Stomach smooth muscle (tissue), 2 donors: ENCODE data around the gene PAEP.

Source experiments
- H3K27ac ChIP-seq: one replicate; pipeline ENCODE4 v1.7.0; 2013; ENCODE audit warnings: mild to moderate bottlenecking, low read length, inconsistent platforms
- H3K27me3 ChIP-seq, 2 donors: one replicate each; pipeline ENCODE4 v1.7.0; 2013; ENCODE audit warnings: low read length in 2 of 2; ENCODE audit not compliant: insufficient read depth in 2 of 2, control insufficient read depth in 1 of 2
- H3K36me3 ChIP-seq, 2 donors: one replicate each; pipeline ENCODE4 v1.7.0; 2013; ENCODE audit warnings: low read length in 2 of 2; ENCODE audit not compliant: control insufficient read depth in 2 of 2, insufficient read depth in 2 of 2
- H3K4me1 ChIP-seq: one replicate; pipeline ENCODE4 v1.7.0; 2013; ENCODE audit warnings: low read length; ENCODE audit not compliant: control insufficient read depth, insufficient read depth
- H3K4me3 ChIP-seq, 2 donors: one replicate each; pipeline ENCODE4 v1.7.0; 2013; ENCODE audit warnings: low read length in 2 of 2
- H3K9ac ChIP-seq, 2 donors: one replicate each; pipeline ENCODE4 v1.7.0; 2013; ENCODE audit warnings: low read length in 2 of 2, mild to moderate bottlenecking in 1 of 2
- H3K9me3 ChIP-seq, 2 donors: one replicate each; pipeline ENCODE4 v1.7.0; 2013; ENCODE audit warnings: low read length in 2 of 2; ENCODE audit not compliant: control insufficient read depth in 2 of 2
- donor health status: healthy.
- donor health status: Pancreatic carcinoma.

PAEP gene

DNA sequence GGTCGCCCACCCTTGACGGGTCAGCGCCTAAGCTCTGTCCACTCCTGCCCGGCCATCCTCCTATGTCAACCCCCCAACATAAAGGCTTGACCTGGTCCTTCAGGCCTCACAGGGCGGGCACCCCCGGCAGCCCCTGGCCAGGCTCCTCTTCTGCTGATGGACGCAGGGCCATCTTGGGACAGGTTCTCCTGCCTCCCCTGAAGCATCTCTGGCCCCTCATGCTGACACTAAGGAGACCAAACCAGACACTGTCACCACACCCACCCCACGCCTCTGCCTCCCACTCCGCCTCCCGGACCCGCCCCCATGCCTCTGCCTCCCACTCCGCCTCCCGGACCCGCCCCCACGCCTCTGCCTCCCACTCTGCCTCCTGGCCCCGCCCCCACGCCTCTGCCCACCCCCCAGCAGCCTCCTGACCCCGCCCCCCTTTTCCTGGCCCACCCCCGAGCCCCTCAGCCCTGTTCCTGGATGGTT lies 8.8 kb upstream of the PAEP start:
- Histone ChIP-seq H3K9ac (no peak overlapping the region), H3K9me3 (peaks cover 3 to 6% of the 10 kb centered on the region in 2 donors), H3K4me1 (no peaks in the 10 kb centered on the region), H3K4me3 (no peak overlapping the region), H3K36me3 (no peaks in the 10 kb centered on the region), H3K27me3 (peaks cover 0 to 4% of the 10 kb centered on the region in 2 donors), H3K27ac (no peak overlapping the region)

DNA sequence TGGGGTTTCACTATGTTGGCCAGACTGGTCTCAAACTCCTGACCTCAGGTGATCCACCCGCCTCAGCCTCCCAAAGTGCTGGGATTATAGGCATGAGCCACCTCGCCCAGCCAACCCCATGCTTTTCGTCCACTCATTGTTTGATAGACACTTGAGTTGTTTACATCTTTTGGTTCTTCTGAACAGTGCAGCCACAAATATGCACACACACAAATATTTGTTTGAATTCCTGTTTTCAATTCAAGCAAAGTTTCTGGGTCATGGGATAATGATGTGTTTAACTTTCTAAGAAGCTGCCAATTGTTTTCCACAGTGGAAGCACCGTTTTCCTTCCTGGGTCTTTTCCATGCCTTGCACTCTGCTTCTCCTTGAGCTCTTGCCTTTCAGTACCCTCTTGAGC lies 6.8 kb upstream of the PAEP start:
- no peaks in the 10 kb centered on the region for H3K36me3 ChIP-seq
- no peak overlapping the region for H3K9ac ChIP-seq
- peaks cover 3 to 6% of the 10 kb centered on the region in 2 donors for H3K9me3 ChIP-seq
- H3K27me3 ChIP-seq = peaks cover 0 to 7% of the 10 kb centered on the region in 2 donors
- no peaks in the 10 kb centered on the region for H3K4me1 ChIP-seq
- no peak overlapping the region for H3K4me3 ChIP-seq
- no peak overlapping the region for H3K27ac ChIP-seq

DNA sequence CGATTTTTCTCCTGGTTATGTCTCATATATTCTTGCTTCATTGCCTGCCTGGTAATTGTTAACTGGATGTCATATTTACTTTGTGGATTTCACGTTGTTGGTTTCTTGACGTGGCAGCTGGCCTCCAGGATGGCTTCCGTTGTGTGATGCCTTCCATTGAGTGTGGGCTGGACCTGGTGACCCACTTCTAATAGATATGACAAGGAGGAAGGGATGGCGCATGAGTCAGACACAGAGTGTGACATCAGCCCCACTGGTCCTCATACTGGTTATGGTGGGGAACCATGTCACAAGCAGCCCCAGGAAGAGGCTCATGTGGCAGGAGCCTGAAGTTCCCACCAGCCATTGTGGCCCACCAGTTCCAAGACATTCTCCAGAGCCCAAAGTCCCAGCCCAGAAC lies 6.4 kb upstream of the PAEP start:
- H3K36me3 ChIP-seq = no peaks in the 10 kb centered on the region
- H3K4me3 ChIP-seq = no peak overlapping the region
- peaks cover 3 to 6% of the 10 kb centered on the region in 2 donors for H3K9me3 ChIP-seq
- H3K27ac ChIP-seq = no peak overlapping the region
- H3K4me1 ChIP-seq = no peaks in the 10 kb centered on the region
- H3K27me3 ChIP-seq = peaks cover 0 to 7% of the 10 kb centered on the region in 2 donors
- H3K9ac ChIP-seq = no peak overlapping the region

DNA sequence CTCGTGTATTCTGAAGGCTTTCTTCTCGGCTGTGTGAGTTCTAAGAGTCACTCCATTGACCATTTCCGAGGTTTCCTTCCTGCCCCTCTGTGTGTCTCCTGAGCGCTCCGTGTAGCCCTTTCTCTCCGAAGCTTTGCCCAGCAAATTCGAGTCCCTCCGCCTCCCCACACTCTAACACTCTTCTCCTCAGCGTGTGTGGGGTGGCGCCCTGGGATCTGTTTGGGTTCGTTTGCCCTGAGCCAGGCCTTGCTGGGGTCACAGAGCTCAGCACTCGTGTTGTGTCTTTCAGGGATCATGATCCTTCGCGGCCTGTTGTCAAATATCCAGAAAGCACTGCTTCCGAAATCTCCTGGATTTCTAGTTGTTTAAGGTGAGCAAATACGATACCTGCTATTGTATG lies 5.6 kb upstream of the PAEP start:
- Histone ChIP-seq H3K9me3 (peaks cover 3 to 6% of the 10 kb centered on the region in 2 donors), H3K4me3 (no peak overlapping the region), H3K36me3 (no peaks in the 10 kb centered on the region), H3K27me3 (peaks cover 0 to 8% of the 10 kb centered on the region in 2 donors), H3K27ac (no peak overlapping the region), H3K4me1 (no peaks in the 10 kb centered on the region), H3K9ac (no peak overlapping the region)

DNA sequence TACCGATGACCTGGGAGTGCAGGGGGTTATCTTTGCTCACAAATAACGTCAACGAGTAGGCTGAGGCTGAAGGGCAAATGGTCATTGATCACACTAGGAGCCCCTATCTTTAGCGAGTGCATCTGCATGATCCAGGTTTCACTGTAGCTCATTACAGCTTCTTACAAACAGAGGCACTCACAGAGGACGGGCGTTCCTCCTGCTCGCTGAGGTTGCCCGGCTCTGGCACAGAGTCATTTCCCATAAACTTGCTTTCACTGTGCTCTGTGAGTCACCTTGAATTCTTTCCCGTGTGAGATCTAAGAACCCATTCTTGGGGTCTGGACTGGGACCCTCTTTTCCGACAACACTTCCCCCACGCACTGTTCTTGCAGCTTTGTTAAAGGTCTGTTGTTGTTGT lies 1.9 kb upstream of the PAEP start:
- Histone ChIP-seq H3K36me3 (no peaks in the 10 kb centered on the region), H3K9me3 (peaks cover 3 to 12% of the 10 kb centered on the region in 2 donors), H3K9ac (no peak overlapping the region), H3K4me3 (no peak overlapping the region), H3K4me1 (no peaks in the 10 kb centered on the region), H3K27me3 (peaks cover 4 to 10% of the 10 kb centered on the region in 2 donors), H3K27ac (no peak overlapping the region)

DNA sequence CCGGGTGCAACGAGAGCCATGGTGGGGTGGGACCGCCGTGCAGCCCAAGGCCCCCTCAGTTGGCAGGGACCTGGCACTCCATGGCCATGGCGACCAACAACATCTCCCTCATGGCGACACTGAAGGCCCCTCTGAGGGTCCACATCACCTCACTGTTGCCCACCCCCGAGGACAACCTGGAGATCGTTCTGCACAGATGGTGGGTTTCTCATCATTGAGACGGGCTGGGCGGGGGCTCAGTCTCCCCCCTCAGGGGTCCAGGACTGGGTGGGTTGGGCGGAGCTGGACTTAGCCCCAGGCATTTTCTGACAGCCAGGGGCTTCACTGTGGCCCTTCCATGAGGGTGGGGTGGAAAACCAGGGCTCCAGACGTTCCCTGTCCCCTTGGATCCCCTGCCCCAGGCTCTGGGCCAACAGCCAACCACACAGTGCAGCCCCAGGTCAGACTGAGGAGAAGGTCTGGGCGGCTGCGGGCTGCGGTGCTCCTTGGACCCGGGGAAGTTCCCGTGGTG lies 734 bp downstream of the PAEP start:
- Histone ChIP-seq H3K9me3 (peaks cover 0 to 6% of the 10 kb centered on the region in 2 donors), H3K4me3 (no peak overlapping the region), H3K9ac (no peak overlapping the region), H3K27ac (no peak overlapping the region), H3K27me3 (peaks cover 12 to 18% of the 10 kb centered on the region in 2 donors), H3K36me3 (no peaks in the 10 kb centered on the region), H3K4me1 (no peaks in the 10 kb centered on the region)

DNA sequence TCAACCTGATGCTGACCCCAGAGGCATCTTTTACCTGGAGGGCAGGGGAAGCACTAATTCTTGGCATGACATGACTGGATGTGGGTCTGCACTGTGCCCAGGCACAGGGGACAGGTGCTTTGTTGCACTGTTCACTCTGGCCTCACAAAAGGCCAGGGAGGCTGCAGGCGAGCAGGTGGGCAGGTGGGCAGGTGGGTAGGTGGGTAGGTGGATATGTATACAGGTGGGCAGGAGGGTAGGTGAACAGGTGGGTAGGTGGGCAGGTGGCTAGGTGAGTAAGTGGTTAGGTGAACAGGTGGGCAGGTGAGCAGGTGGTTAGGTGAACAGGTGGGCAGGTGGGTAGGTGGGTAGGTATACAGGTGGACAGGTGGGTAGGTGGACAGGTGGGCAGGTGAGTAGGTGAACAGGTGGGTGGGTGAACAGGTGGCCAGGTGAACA lies 1.5 kb downstream of the PAEP start:
- Histone ChIP-seq H3K4me1 (no peaks in the 10 kb centered on the region), H3K4me3 (no peak overlapping the region), H3K27me3 (peaks cover 12 to 19% of the 10 kb centered on the region in 2 donors), H3K9me3 (peaks cover 0 to 6% of the 10 kb centered on the region in 2 donors), H3K27ac (no peak overlapping the region), H3K9ac (no peak overlapping the region), H3K36me3 (no peaks in the 10 kb centered on the region)

DNA sequence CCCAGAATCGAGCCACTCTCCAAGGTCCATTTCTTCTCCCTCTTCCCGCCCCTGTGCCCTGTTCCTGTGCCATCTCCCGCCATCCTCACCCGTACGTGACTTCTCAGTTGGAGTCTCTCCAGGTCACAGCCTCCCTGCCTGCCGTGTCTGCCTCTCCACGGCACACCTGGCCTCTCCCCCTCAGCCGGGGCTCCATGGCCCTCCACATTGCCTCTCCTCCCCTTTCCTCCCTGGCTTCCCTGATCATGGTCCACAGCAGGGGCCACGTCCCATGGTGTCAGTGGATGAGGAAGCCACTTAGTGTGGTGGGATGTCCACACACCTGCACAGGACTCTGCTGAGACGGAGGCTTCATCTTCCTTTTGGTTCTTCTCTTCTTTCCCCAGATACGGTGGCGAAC lies 2.3 kb downstream of the PAEP start:
- H3K27ac ChIP-seq = no peak overlapping the region
- H3K36me3 ChIP-seq = no peaks in the 10 kb centered on the region
- no peaks in the 10 kb centered on the region for H3K4me1 ChIP-seq
- no peak overlapping the region for H3K4me3 ChIP-seq
- H3K27me3 ChIP-seq = peaks cover 12 to 21% of the 10 kb centered on the region in 2 donors
- no peak overlapping the region for H3K9ac ChIP-seq
- peaks cover 0 to 6% of the 10 kb centered on the region in 2 donors for H3K9me3 ChIP-seq

DNA sequence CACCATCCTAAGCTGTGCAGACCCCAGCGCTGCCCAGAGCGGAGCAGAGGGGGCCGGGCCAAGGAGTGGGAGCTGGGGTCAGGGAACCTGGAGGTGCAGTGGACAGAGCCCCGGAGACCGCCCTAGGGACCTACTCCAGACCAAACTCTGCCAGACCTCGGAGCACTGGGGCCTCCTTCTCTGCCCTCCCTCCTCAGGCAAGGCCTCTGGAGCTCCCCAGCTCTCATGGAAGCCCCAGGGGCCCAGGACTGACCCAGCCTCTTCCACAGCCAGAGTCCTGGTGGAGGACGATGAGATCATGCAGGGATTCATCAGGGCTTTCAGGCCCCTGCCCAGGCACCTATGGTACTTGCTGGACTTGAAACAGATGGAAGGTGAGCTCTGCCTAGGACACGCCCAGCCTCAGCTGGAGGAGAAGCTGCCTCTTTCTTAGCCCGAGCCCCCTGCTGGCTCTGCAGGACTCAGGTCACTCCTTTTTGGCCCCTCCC lies 3.6 kb downstream of the PAEP start:
- Histone ChIP-seq H3K36me3 (no peaks in the 10 kb centered on the region), H3K9ac (no peak overlapping the region), H3K4me3 (no peak overlapping the region), H3K27ac (no peak overlapping the region), H3K27me3 (peaks cover 12 to 18% of the 10 kb centered on the region in 2 donors), H3K9me3 (peaks cover 0 to 15% of the 10 kb centered on the region in 2 donors), H3K4me1 (no peaks in the 10 kb centered on the region)

DNA sequence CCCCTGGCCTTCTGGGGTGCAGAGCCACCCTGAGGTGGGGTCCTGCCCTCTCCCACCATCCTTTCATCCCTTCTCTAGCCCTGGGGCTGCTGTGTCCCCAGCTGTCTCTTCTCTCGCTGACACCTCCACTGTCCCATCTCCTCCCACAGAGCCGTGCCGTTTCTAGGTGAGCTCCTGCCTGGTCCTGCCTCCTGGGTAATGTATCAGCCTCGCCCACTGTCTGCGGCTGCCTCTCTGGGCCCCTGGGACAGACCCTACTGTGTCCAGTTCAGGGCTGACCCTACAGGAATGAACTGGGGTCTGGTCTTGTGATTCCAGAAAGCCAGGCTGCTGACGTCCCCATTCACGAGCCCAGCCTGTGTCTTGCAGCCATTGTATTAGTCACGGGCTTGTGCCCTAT lies 4.1 kb downstream of the PAEP start:
- Histone ChIP-seq H3K9me3 (peaks cover 0 to 15% of the 10 kb centered on the region in 2 donors), H3K27me3 (peaks cover 12 to 16% of the 10 kb centered on the region in 2 donors), H3K9ac (no peak overlapping the region), H3K27ac (no peak overlapping the region), H3K4me1 (no peaks in the 10 kb centered on the region), H3K36me3 (no peaks in the 10 kb centered on the region), H3K4me3 (no peak overlapping the region)

DNA sequence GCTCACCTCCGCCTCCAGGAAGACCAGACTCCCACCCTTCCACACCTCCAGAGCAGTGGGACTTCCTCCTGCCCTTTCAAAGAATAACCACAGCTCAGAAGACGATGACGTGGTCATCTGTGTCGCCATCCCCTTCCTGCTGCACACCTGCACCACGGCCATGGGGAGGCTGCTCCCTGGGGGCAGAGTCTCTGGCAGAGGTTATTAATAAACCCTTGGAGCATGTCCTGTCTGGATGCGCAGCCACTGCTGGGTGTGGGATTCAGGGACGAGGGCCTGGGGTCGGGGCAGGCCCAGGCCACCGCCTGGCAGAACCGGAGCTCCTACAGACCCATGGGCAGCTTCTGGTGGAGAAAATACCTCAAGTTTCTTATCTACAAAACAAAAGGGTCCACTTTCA lies 5.0 kb downstream of the PAEP start:
- H3K4me1 ChIP-seq = no peaks in the 10 kb centered on the region
- peaks cover 0 to 16% of the 10 kb centered on the region in 2 donors for H3K9me3 ChIP-seq
- H3K36me3 ChIP-seq = no peaks in the 10 kb centered on the region
- no peak overlapping the region for H3K9ac ChIP-seq
- H3K27me3 ChIP-seq = peaks cover 12 to 14% of the 10 kb centered on the region in 2 donors
- no peak overlapping the region for H3K27ac ChIP-seq
- no peak overlapping the region for H3K4me3 ChIP-seq
